Activated CD4-positive, alpha-beta T cell treated with anti-CD3 and anti-CD28 coated beads, Interleukin-2, amount 50 U/mL, for 4 hours (primary cell): ENCODE results near the gene TRMT6.

ENCODE experiments used
- DNase-seq, 2 experiments: peaks; one replicate each; pipeline ENCODE4 v3.0.0-alpha.2; 2020

TRMT6 gene

GRCh38 chr20:5950271-5951031 lies at the start of gene TRMT6, which contains the start of gene MCM8:
Gene TRMT6 (minus strand): TSS chr20:5950533. CDS start chr20:5950405, 128 bp downstream.
Gene MCM8 (plus strand): TSS chr20:5950652. CDS start chr20:5952016, 1,364 bp downstream.
- DNase-seq: peak; percentile 96

- no peak for DNase-seq
Measured at GRCh38 chr20:5999783-6000182, 49.5 kb upstream of the TRMT6 start.

- DNase-seq: no peak
Measured at GRCh38 chr20:5996765-5997164, 46.4 kb upstream of the TRMT6 start.

- DNase-seq: no peak
Measured at GRCh38 chr20:5991623-5992441, 41.5 kb upstream of the TRMT6 start.

- no peak for DNase-seq
Measured at GRCh38 chr20:5990946-5991345, 40.6 kb upstream of the TRMT6 start.

GRCh38 chr20:5989539-5989938 lies 39.2 kb upstream of the TRMT6 start:
- DNase-seq: no peak

GRCh38 chr20:5987383-5987782 lies 37.0 kb upstream of the TRMT6 start:
- no peak for DNase-seq

GRCh38 chr20:5980720-5981538 lies 30.6 kb upstream of the TRMT6 start:
- DNase-seq: no peak

GRCh38 chr20:5979801-5980200 lies 29.5 kb upstream of the TRMT6 start:
- no peak for DNase-seq

GRCh38 chr20:5977975-5978374 lies 27.6 kb upstream of the TRMT6 start:
- no peak for DNase-seq

- no peak for DNase-seq
Measured at GRCh38 chr20:5977223-5977622, 26.9 kb upstream of the TRMT6 start.

- DNase-seq: no peak
Measured at GRCh38 chr20:5975778-5976177, 25.4 kb upstream of the TRMT6 start.

- no peak for DNase-seq
Measured at GRCh38 chr20:5974531-5974930, 24.2 kb upstream of the TRMT6 start.

- DNase-seq: no peak
Measured at GRCh38 chr20:5973971-5974370, 23.6 kb upstream of the TRMT6 start.

GRCh38 chr20:5973172-5973571 lies 22.8 kb upstream of the TRMT6 start:
- no peak for DNase-seq

GRCh38 chr20:5971203-5971602 lies 20.9 kb upstream of the TRMT6 start:
- no peak for DNase-seq

- no peak for DNase-seq
Measured at GRCh38 chr20:5970381-5970780, 20.0 kb upstream of the TRMT6 start.

GRCh38 chr20:5969940-5970339 lies 19.6 kb upstream of the TRMT6 start:
- DNase-seq: no peak

- no peak for DNase-seq
Measured at GRCh38 chr20:5969348-5969935, 19.1 kb upstream of the TRMT6 start.

- no peak for DNase-seq
Measured at GRCh38 chr20:5968462-5968861, 18.1 kb upstream of the TRMT6 start.

- DNase-seq: no peak
Measured at GRCh38 chr20:5967469-5967868, 17.1 kb upstream of the TRMT6 start.

- no peak for DNase-seq
Measured at GRCh38 chr20:5949943-5950270, 426 bp downstream of the TRMT6 start.

GRCh38 chr20:5947276-5947675 lies 3.1 kb downstream of the TRMT6 start:
- DNase-seq: peak in 1 of 2 experiments; percentile 2
